ENCODE data around the gene PGS1.

DNA sequence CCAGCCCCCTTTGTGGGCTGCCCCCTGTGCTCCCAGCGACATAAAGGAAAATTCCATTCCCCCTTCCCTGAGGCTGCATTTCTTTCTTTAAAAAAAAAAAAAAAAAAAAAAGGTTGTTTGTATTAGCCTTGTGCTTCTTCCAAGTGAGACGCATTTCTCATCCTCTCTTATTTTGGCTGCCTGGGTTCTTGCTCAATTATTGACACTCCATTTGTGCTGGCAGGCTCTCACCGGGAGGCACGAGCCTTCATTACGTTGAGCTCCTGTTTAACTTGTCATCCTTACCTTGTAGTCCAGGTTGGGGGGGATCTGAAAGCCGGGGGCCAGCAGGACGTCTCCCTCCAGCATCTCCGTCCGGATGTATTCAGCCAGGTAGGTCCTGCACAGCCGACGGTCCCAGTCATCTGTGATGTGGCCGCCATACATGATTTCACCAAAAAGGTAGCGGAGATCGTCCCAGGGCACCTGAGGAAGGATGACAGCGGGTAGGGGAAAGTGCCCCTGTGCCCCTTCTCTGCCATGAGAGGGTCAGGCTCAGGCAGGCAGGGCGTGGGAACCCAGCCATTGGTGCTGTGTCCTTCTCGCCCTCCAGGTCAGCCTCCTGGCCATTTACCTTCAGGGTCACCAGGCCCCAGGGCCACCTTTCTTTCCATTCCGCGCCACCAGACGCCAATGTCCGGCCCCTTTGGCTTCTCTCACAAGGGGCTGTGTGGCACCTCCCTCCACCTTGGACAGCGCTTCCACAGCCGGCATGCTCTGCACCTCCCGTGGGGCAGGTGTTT is 50.6 kb downstream of the PGS1 start:
- TF ChIP-seq CTCF (conservative IDR thresholded peaks at IDR 0.05; ENCODE audit: low read length) (no peak), EZH2phosphoT487 (IDR thresholded peaks at IDR 0.05; ENCODE audit: borderline replicate concordance, low read depth, low read length) (no peak)
